ENCODE results near the gene ABCA10.

Gene ABCA10

GRCh38 chr17:69154267-69154666 lies 74.4 kb downstream of the ABCA10 start:
- no peak overlapping the region for H3K9ac ChIP-seq (ENCODE audit: low read length)
- no peaks in the 10 kb centered on the region for H3K27me3 ChIP-seq (ENCODE audit: control insufficient read depth, insufficient read depth, low read length)
- no peaks in the 10 kb centered on the region for H3K9me3 ChIP-seq (ENCODE audit: control insufficient read depth, low read depth, low read length)
- H3K4me3 ChIP-seq (ENCODE audit: low read length) = no peak overlapping the region
- H3K4me1 ChIP-seq (ENCODE audit: control insufficient read depth, low read depth, low read length) = no peaks in the 10 kb centered on the region
- no peak overlapping the region for H3K27ac ChIP-seq (ENCODE audit: low read length)
- H3K36me3 ChIP-seq (ENCODE audit: control insufficient read depth, low read depth, low read length) = no peaks in the 10 kb centered on the region

- no peaks in the 10 kb centered on the region for H3K36me3 ChIP-seq (ENCODE audit: control insufficient read depth, low read depth, low read length)
- H3K9ac ChIP-seq (ENCODE audit: low read length) = no peak overlapping the region
- H3K9me3 ChIP-seq (ENCODE audit: control insufficient read depth, low read depth, low read length) = no peaks in the 10 kb centered on the region
- H3K27ac ChIP-seq (ENCODE audit: low read length) = no peak overlapping the region
- H3K4me3 ChIP-seq (ENCODE audit: low read length) = no peak overlapping the region
- H3K27me3 ChIP-seq (ENCODE audit: control insufficient read depth, insufficient read depth, low read length) = no peaks in the 10 kb centered on the region
- no peaks in the 10 kb centered on the region for H3K4me1 ChIP-seq (ENCODE audit: control insufficient read depth, low read depth, low read length)
Measured at GRCh38 chr17:69150333-69150732, 78.3 kb downstream of the ABCA10 start.

- no peak overlapping the region for H3K4me3 ChIP-seq (ENCODE audit: low read length)
- no peaks in the 10 kb centered on the region for H3K9me3 ChIP-seq (ENCODE audit: control insufficient read depth, low read depth, low read length)
- no peaks in the 10 kb centered on the region for H3K4me1 ChIP-seq (ENCODE audit: control insufficient read depth, low read depth, low read length)
- no peak overlapping the region for H3K9ac ChIP-seq (ENCODE audit: low read length)
- no peaks in the 10 kb centered on the region for H3K36me3 ChIP-seq (ENCODE audit: control insufficient read depth, low read depth, low read length)
- no peak overlapping the region for H3K27ac ChIP-seq (ENCODE audit: low read length)
- H3K27me3 ChIP-seq (ENCODE audit: control insufficient read depth, insufficient read depth, low read length) = no peaks in the 10 kb centered on the region
Measured at GRCh38 chr17:69147460-69147859, 81.2 kb downstream of the ABCA10 start.

GRCh38 chr17:69144331-69145255 lies 84.0 kb downstream of the ABCA10 start:
- Histone ChIP-seq H3K4me3 (ENCODE audit: low read length) (no peak overlapping the region), H3K27ac (ENCODE audit: low read length) (no peak overlapping the region), H3K27me3 (ENCODE audit: control insufficient read depth, insufficient read depth, low read length) (no peaks in the 10 kb centered on the region), H3K9me3 (ENCODE audit: control insufficient read depth, low read depth, low read length) (no peaks in the 10 kb centered on the region), H3K9ac (ENCODE audit: low read length) (no peak overlapping the region), H3K36me3 (ENCODE audit: control insufficient read depth, low read depth, low read length) (no peaks in the 10 kb centered on the region), H3K4me1 (ENCODE audit: control insufficient read depth, low read depth, low read length) (no peaks in the 10 kb centered on the region)

GRCh38 chr17:69143683-69144231 lies 84.9 kb downstream of the ABCA10 start:
- no peak overlapping the region for H3K4me3 ChIP-seq (ENCODE audit: low read length)
- H3K9ac ChIP-seq (ENCODE audit: low read length) = no peak overlapping the region
- no peaks in the 10 kb centered on the region for H3K4me1 ChIP-seq (ENCODE audit: control insufficient read depth, low read depth, low read length)
- H3K9me3 ChIP-seq (ENCODE audit: control insufficient read depth, low read depth, low read length) = no peaks in the 10 kb centered on the region
- no peaks in the 10 kb centered on the region for H3K27me3 ChIP-seq (ENCODE audit: control insufficient read depth, insufficient read depth, low read length)
- no peak overlapping the region for H3K27ac ChIP-seq (ENCODE audit: low read length)
- H3K36me3 ChIP-seq (ENCODE audit: control insufficient read depth, low read depth, low read length) = no peaks in the 10 kb centered on the region

- no peaks in the 10 kb centered on the region for H3K9me3 ChIP-seq (ENCODE audit: control insufficient read depth, low read depth, low read length)
- H3K9ac ChIP-seq (ENCODE audit: low read length) = no peak overlapping the region
- no peaks in the 10 kb centered on the region for H3K36me3 ChIP-seq (ENCODE audit: control insufficient read depth, low read depth, low read length)
- H3K4me3 ChIP-seq (ENCODE audit: low read length) = no peak overlapping the region
- no peaks in the 10 kb centered on the region for H3K4me1 ChIP-seq (ENCODE audit: control insufficient read depth, low read depth, low read length)
- H3K27ac ChIP-seq (ENCODE audit: low read length) = no peak overlapping the region
- H3K27me3 ChIP-seq (ENCODE audit: control insufficient read depth, insufficient read depth, low read length) = no peaks in the 10 kb centered on the region
Measured at GRCh38 chr17:69143151-69143550, 85.5 kb downstream of the ABCA10 start.

- no peaks in the 10 kb centered on the region for H3K27me3 ChIP-seq (ENCODE audit: control insufficient read depth, insufficient read depth, low read length)
- H3K4me1 ChIP-seq (ENCODE audit: control insufficient read depth, low read depth, low read length) = no peaks in the 10 kb centered on the region
- H3K36me3 ChIP-seq (ENCODE audit: control insufficient read depth, low read depth, low read length) = no peaks in the 10 kb centered on the region
- no peak overlapping the region for H3K4me3 ChIP-seq (ENCODE audit: low read length)
- no peak overlapping the region for H3K27ac ChIP-seq (ENCODE audit: low read length)
- no peak overlapping the region for H3K9ac ChIP-seq (ENCODE audit: low read length)
- no peaks in the 10 kb centered on the region for H3K9me3 ChIP-seq (ENCODE audit: control insufficient read depth, low read depth, low read length)
Measured at GRCh38 chr17:69142175-69142802, 86.3 kb downstream of the ABCA10 start.

GRCh38 chr17:69141431-69142174 lies 87.0 kb downstream of the ABCA10 start, which contains the start of gene ABCA6:
ABCA6 (minus strand) TSS chr17:69141895; CDS start chr17:69140703, 1,192 bp downstream.
- Histone ChIP-seq H3K36me3 (ENCODE audit: control insufficient read depth, low read depth, low read length) (no peaks in the 10 kb centered on the region), H3K27ac (ENCODE audit: low read length) (no peak within 1 kb of the TSS), H3K4me3 (ENCODE audit: low read length) (no peak within 1 kb of the TSS), H3K4me1 (ENCODE audit: control insufficient read depth, low read depth, low read length) (no peaks in the 10 kb centered on the region), H3K9me3 (ENCODE audit: control insufficient read depth, low read depth, low read length) (no peaks in the 10 kb centered on the region), H3K9ac (ENCODE audit: low read length) (no peak within 1 kb of the TSS), H3K27me3 (ENCODE audit: control insufficient read depth, insufficient read depth, low read length) (no peaks in the 10 kb centered on the region)

- H3K4me3 ChIP-seq (ENCODE audit: low read length) = no peak overlapping the region
- H3K9ac ChIP-seq (ENCODE audit: low read length) = no peak overlapping the region
- no peak overlapping the region for H3K27ac ChIP-seq (ENCODE audit: low read length)
- no peaks in the 10 kb centered on the region for H3K27me3 ChIP-seq (ENCODE audit: control insufficient read depth, insufficient read depth, low read length)
- no peaks in the 10 kb centered on the region for H3K9me3 ChIP-seq (ENCODE audit: control insufficient read depth, low read depth, low read length)
- peaks cover 5% of the 10 kb centered on the region for H3K4me1 ChIP-seq (ENCODE audit: control insufficient read depth, low read depth, low read length)
- no peaks in the 10 kb centered on the region for H3K36me3 ChIP-seq (ENCODE audit: control insufficient read depth, low read depth, low read length)
Measured at GRCh38 chr17:69134112-69134511, 94.5 kb downstream of the ABCA10 start.

GRCh38 chr17:69130627-69131296 lies 97.9 kb downstream of the ABCA10 start:
- Histone ChIP-seq H3K27me3 (ENCODE audit: control insufficient read depth, insufficient read depth, low read length) (no peaks in the 10 kb centered on the region), H3K9me3 (ENCODE audit: control insufficient read depth, low read depth, low read length) (no peaks in the 10 kb centered on the region), H3K36me3 (ENCODE audit: control insufficient read depth, low read depth, low read length) (no peaks in the 10 kb centered on the region), H3K4me3 (ENCODE audit: low read length) (no peak overlapping the region), H3K9ac (ENCODE audit: low read length) (no peak overlapping the region), H3K27ac (ENCODE audit: low read length) (no peak overlapping the region), H3K4me1 (ENCODE audit: control insufficient read depth, low read depth, low read length) (peaks cover 5% of the 10 kb centered on the region)

GRCh38 chr17:69123626-69124025 lies 105.0 kb downstream of the ABCA10 start:
- H3K4me1 ChIP-seq (ENCODE audit: control insufficient read depth, low read depth, low read length) = no peaks in the 10 kb centered on the region
- H3K9ac ChIP-seq (ENCODE audit: low read length) = no peak overlapping the region
- H3K9me3 ChIP-seq (ENCODE audit: control insufficient read depth, low read depth, low read length) = no peaks in the 10 kb centered on the region
- no peak overlapping the region for H3K27ac ChIP-seq (ENCODE audit: low read length)
- H3K4me3 ChIP-seq (ENCODE audit: low read length) = no peak overlapping the region
- no peaks in the 10 kb centered on the region for H3K36me3 ChIP-seq (ENCODE audit: control insufficient read depth, low read depth, low read length)
- H3K27me3 ChIP-seq (ENCODE audit: control insufficient read depth, insufficient read depth, low read length) = no peaks in the 10 kb centered on the region
